ENCODE data around the gene PER2. TPM values are rescaled to one million over a fixed set of nuclear protein-coding genes. Genes with fewer than 3 reads are reported as not detected.

PER2 gene
- total and polyA plus RNA-seq, 10 donors = 2.0 to 16.2 (median 12.0) TPM

DNA sequence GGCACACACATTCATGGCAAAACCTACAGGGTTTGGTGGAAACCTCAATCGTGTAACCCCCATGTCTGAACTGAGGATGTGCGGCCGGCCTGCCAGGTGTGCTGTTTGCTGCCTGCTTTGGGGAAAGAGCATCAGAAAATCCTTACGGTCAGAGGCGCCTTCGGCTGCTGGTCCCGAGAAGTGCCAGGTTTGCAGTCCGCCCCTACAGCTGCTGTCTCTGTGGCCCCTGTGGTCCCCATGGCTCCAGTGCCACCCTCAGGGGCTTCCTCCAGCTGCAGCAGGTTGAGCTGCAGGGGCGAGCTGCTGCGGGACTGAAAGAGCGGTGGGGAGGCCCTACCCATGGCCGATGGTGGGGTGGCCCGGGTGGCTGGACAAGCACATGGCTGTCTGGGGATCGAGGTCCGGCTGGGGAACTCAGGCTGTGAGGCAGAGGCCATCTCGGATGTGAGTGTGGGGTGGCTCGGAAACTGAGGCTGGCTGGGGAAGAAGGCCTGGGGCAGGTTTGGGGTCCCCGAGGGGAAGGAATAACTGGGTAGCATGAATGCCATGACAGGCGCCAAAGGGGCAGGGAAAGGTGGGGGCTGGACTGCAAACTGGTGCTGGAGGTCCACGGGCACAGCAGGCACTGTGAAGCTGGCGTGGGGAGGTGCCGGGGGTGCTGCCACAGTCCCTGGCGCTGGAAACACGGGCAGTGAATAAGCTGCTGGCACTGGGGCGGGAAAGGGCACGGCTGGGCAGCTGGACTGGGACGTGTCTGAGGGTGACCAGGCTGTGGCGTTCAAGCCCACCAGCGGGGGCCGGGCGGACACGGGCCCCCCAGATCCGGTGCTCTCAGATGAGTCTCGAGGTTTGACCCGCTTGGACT lies 35.4 kb downstream of the PER2 start:
- no peaks in the 10 kb centered on the region for H3K27me3 ChIP-seq (replicated peaks in 1 of 7)
- DNase-seq = peak; percentile 74
- intact Hi-C loops (cut with DNase I; ENCODE audit: low total_unique reads) = no loop called here
- TF ChIP-seq POLR2AphosphoS5 (IDR thresholded peaks at IDR 0.05) (peak in 1 of 3 donors; percentile 4), POLR2A (IDR thresholded peaks at IDR 0.05) (no peak)
- no peak overlapping the region for H3K4me3 ChIP-seq
- H3K4me1 ChIP-seq = peaks cover 0 to 8% (median 1%) of the 10 kb centered on the region in 6 donors
- no peak overlapping the region for H3K27ac ChIP-seq
- WGBS, 5 donors = 95 to 97% (median 96%) methylated on average over 34 to 35 of the region's 35 CpGs
- H3K36me3 ChIP-seq = peaks cover 0 to 100% (median 64%) of the 10 kb centered on the region in 6 donors
- no peaks in the 10 kb centered on the region for H3K9me3 ChIP-seq

DNA sequence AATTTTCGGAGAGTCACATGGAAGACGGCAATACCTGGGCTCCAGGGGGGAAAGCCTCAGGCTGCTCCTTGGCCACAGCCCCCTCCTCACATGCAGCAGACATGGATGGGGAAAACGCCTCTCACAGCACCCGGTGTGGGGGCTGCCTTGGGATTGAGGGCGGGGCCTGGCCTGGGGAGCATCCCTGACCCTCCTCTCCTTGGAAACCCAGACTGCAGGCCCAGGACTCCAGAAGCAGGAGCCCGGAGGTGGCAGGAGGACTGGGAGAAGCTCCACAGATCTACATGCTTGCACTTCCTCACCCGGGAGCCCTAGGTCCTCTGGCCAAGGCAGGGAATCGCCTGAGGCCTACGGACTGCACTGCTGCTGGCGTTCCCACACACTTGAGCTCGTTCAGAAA lies 36.4 kb downstream of the PER2 start:
- Histone ChIP-seq H3K9me3 (no peaks in the 10 kb centered on the region), H3K27me3 (replicated peaks in 1 of 7) (no peaks in the 10 kb centered on the region), H3K4me3 (no peak overlapping the region), H3K27ac (no peak overlapping the region), H3K4me1 (peaks cover 0 to 6% (median 1%) of the 10 kb centered on the region in 6 donors), H3K36me3 (peaks cover 0 to 100% (median 63%) of the 10 kb centered on the region in 6 donors)
- intact Hi-C loops (cut with DNase I; ENCODE audit: low total_unique reads) = no loop called here
- peak; percentile 54 for DNase-seq
- TF ChIP-seq, protein P1, sequence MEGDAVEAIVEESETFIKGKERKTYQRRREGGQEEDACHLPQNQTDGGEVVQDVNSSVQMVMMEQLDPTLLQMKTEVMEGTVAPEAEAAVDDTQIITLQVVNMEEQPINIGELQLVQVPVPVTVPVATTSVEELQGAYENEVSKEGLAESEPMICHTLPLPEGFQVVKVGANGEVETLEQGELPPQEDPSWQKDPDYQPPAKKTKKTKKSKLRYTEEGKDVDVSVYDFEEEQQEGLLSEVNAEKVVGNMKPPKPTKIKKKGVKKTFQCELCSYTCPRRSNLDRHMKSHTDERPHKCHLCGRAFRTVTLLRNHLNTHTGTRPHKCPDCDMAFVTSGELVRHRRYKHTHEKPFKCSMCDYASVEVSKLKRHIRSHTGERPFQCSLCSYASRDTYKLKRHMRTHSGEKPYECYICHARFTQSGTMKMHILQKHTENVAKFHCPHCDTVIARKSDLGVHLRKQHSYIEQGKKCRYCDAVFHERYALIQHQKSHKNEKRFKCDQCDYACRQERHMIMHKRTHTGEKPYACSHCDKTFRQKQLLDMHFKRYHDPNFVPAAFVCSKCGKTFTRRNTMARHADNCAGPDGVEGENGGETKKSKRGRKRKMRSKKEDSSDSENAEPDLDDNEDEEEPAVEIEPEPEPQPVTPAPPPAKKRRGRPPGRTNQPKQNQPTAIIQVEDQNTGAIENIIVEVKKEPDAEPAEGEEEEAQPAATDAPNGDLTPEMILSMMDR (IDR thresholded peaks at IDR 0.05 in 8 of 11, conservative IDR thresholded peaks at IDR 0.05 in 3 of 11) = no peak
- no peak for TF ChIP-seq POLR2AphosphoS5 (IDR thresholded peaks at IDR 0.05)
- no peak for TF ChIP-seq POLR2A (IDR thresholded peaks at IDR 0.05)
- 92 to 97% (median 94%) methylated on average over 9 to 11 of the region's 11 CpGs for WGBS, 5 donors

- Histone ChIP-seq H3K9me3 (no peaks in the 10 kb centered on the region), H3K36me3 (peaks cover 0 to 100% (median 59%) of the 10 kb centered on the region in 6 donors), H3K4me3 (no peak overlapping the region), H3K4me1 (no peaks in the 10 kb centered on the region), H3K27ac (no peak overlapping the region), H3K27me3 (replicated peaks in 1 of 7) (no peaks in the 10 kb centered on the region)
- intact Hi-C loops (cut with DNase I; ENCODE audit: low total_unique reads) = no loop called here
- TF ChIP-seq POLR2AphosphoS5 (IDR thresholded peaks at IDR 0.05) (no peak), POLR2A (IDR thresholded peaks at IDR 0.05) (no peak)
- TF ChIP-seq, protein P1 (IDR thresholded peaks at IDR 0.05 in 8 of 11, conservative IDR thresholded peaks at IDR 0.05 in 3 of 11) = no peak
- WGBS, 5 donors = 94 to 98% (median 96%) methylated on average over 9 to 12 of the region's 12 CpGs
- DNase-seq = peak; percentile 70
Observed at GRCh38 chr2:238251331-238251730, 37.1 kb downstream of the PER2 start.

DNA sequence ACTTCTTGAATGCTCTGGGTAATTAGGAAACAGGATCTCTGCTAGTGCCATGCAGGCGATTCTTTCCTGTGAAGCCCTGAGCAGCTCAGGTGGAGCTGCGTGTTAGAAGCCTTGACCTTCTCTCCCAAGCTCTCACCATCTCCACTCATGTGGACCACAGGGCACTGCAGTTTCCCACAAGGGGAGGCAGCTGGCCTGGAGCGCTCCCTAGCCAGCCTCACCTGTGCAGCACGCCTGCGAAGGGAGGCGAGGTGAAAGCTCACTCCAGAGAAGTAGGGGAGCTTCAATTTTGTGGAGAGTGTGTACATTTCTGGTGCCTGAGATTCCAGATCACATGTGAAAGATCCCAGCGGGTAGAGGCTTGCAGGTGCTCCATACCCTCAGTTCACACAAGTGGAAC lies 37.5 kb downstream of the PER2 start:
- intact Hi-C loops (cut with DNase I; ENCODE audit: low total_unique reads) = no loop called here
- Histone ChIP-seq H3K27ac (no peak overlapping the region), H3K4me3 (no peak overlapping the region), H3K9me3 (no peaks in the 10 kb centered on the region), H3K27me3 (replicated peaks in 1 of 7) (no peaks in the 10 kb centered on the region), H3K36me3 (peaks cover 0 to 100% (median 58%) of the 10 kb centered on the region in 6 donors), H3K4me1 (no peaks in the 10 kb centered on the region)
- TF ChIP-seq, protein P1 (IDR thresholded peaks at IDR 0.05 in 8 of 11, conservative IDR thresholded peaks at IDR 0.05 in 3 of 11) = no peak
- DNase-seq = peak; percentile 22
- WGBS, 5 donors = 84 to 96% (median 94%) methylated on average over 6 to 7 of the region's 7 CpGs
